HG02571 (cell line): ENCODE results near the gene OSGIN1.

Experiments
- ATAC-seq: cut with Tn5 transposase; IDR thresholded peaks from one replicate; pipeline ENCODE4 v1.9.1; 2021; ENCODE audit warnings: mild to moderate bottlenecking, moderate library complexity; ENCODE audit not compliant: unreplicated experiment

The OSGIN1 gene

GRCh38 chr16:83969771-83970429 lies 16.9 kb downstream of the OSGIN1 start:
- no peak for ATAC-seq

- no peak for ATAC-seq
Measured at GRCh38 chr16:83970430-83970815, 17.4 kb downstream of the OSGIN1 start.

GRCh38 chr16:83971165-83972130 lies 18.4 kb downstream of the OSGIN1 start:
- ATAC-seq: no peak

- ATAC-seq: no peak
Measured at GRCh38 chr16:83972256-83973008, 19.4 kb downstream of the OSGIN1 start.

- ATAC-seq: no peak
Measured at GRCh38 chr16:83973077-83973476, 20.0 kb downstream of the OSGIN1 start.

GRCh38 chr16:83973581-83974385 lies 20.7 kb downstream of the OSGIN1 start:
- ATAC-seq: no peak

- no peak for ATAC-seq
Measured at GRCh38 chr16:83974475-83974874, 21.4 kb downstream of the OSGIN1 start.

- no peak for ATAC-seq
Measured at GRCh38 chr16:83975590-83976260, 22.7 kb downstream of the OSGIN1 start.

- ATAC-seq: no peak
Measured at GRCh38 chr16:83977056-83977815, 24.2 kb downstream of the OSGIN1 start.

GRCh38 chr16:83978401-83978904 lies 25.4 kb downstream of the OSGIN1 start:
- no peak for ATAC-seq

GRCh38 chr16:83979441-83979840 lies 26.4 kb downstream of the OSGIN1 start:
- ATAC-seq: no peak

GRCh38 chr16:83980794-83981193 lies 27.8 kb downstream of the OSGIN1 start:
- no peak for ATAC-seq

- ATAC-seq: no peak
Measured at GRCh38 chr16:83981799-83982198, 28.8 kb downstream of the OSGIN1 start.

- ATAC-seq: no peak
Measured at GRCh38 chr16:83983491-83983890, 30.5 kb downstream of the OSGIN1 start.

- no peak for ATAC-seq
Measured at GRCh38 chr16:83989300-83989699, 36.3 kb downstream of the OSGIN1 start.

- no peak for ATAC-seq
Measured at GRCh38 chr16:83990492-83990891, 37.5 kb downstream of the OSGIN1 start.

- no peak for ATAC-seq
Measured at GRCh38 chr16:83992624-83993023, 39.6 kb downstream of the OSGIN1 start.

- no peak for ATAC-seq
Measured at GRCh38 chr16:83994087-83994486, 41.0 kb downstream of the OSGIN1 start.

GRCh38 chr16:83994703-83995102 lies 41.7 kb downstream of the OSGIN1 start:
- ATAC-seq: no peak
